Muscle of leg (tissue), 11 donors: ENCODE measurements around the gene HCRTR1. TPM values are rescaled to one million over a fixed set of nuclear protein-coding genes. Genes with fewer than 3 reads are reported as not detected.

Experiments
- DNase-seq: peaks from one replicate; pipeline ENCODE4 v3.0.0; 2013
- H3K27ac ChIP-seq: one replicate; pipeline ENCODE4 v1.5.1; 2013; ENCODE audit warnings: mild to moderate bottlenecking, low read length, control low read depth
- H3K27me3 ChIP-seq: one replicate; pipeline ENCODE4 v1.6.1; 2013; ENCODE audit warnings: low read length; ENCODE audit not compliant: control insufficient read depth, insufficient read depth
- H3K36me3 ChIP-seq: one replicate; pipeline ENCODE4 v1.6.1; 2013; ENCODE audit warnings: low read length; ENCODE audit not compliant: control insufficient read depth, insufficient read depth
- H3K4me1 ChIP-seq: one replicate; pipeline ENCODE4 v1.6.1; 2013; ENCODE audit warnings: low read length; ENCODE audit not compliant: control insufficient read depth, insufficient read depth
- H3K4me3 ChIP-seq: one replicate; pipeline ENCODE4 v1.5.1; 2013; ENCODE audit warnings: low read length, control low read depth
- H3K9me3 ChIP-seq: replicated peaks from 2 replicates; pipeline ENCODE4 v1.6.1; 2013; ENCODE audit warnings: low read depth, low read length; ENCODE audit not compliant: control insufficient read depth
- WGBS: methylation state at CpG from one replicate; pipeline ENCODE4 v1.1.5; 2013; ENCODE audit warnings: missing lambda C conversion rate; ENCODE audit not compliant: insufficient coverage; 5-methylcytosine and 5-hydroxymethylcytosine counted together
- polyA plus RNA-seq, 8 donors: library from polyadenylated mRNA; unstranded; fragments of 120-200 nt; gene quantifications; one replicate each; pipeline versions ENCODE4 v1.2.1 to v1.2.3, GENCODE V29; 2013; ENCODE audit warnings: inconsistent platforms in 1 of 8, low replicate concordance in 1 of 8; ENCODE audit not compliant: insufficient read length in 8 of 8, insufficient read depth in 1 of 8
- total RNA-seq: library from RNA; stranded (reverse); fragments of 120-200 nt; gene quantifications from one replicate; pipeline ENCODE4 v1.2.4, GENCODE V29; 2013

Gene HCRTR1
- total and polyA plus RNA-seq, 9 donors: 0.04 to 0.37 (median 0.16) TPM

DNA sequence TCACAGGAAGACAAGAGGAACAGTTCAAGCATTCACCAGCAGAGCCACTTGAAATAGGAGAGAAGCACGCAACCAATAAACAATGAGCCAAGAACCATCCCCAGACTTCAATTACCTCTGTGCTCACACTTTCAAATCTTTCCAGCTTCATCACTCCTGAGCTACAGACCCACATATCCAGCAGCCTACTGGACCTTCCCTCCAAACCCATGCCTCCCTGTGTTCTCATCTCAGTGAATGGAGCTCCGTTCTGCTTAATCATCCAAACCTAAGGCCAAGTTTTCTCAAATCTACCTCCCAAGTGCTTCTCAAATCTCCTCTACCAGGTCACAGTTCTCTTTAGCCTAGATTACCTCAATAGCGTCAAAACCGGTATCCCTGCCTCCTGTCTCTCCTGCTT lies 23.5 kb downstream of the HCRTR1 start:
- Histone ChIP-seq H3K27ac (no peak overlapping the region), H3K27me3 (no peaks in the 10 kb centered on the region), H3K9me3 (no peaks in the 10 kb centered on the region), H3K4me3 (no peak overlapping the region), H3K4me1 (peaks cover 21% of the 10 kb centered on the region), H3K36me3 (peaks cover 5% of the 10 kb centered on the region)
- DNase-seq: no peak
- 67% methylated on average over 4 of the region's 4 CpGs for WGBS

DNA sequence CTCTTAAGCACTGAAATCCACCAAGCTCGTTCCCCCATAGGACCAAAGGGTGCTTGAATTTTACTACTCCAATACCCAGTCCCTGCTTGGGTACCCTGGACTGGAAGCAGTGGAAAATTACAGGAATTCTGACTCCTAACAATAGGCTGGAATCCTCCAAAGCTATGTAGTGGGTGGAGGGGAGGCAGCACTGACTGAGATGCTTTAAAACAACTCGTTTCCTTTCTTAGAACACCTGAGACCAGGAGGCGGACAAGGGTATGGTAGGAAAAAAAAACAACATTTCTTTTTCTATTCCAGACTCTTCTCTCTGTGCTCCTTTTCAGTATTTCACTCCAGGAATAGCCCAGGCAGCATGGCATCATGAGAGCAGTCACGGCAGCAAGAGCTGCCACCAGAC lies 24.9 kb downstream of the HCRTR1 start:
- 100% methylated on average over 1 of the region's 4 CpGs for WGBS
- Histone ChIP-seq H3K9me3 (no peaks in the 10 kb centered on the region), H3K4me3 (no peak overlapping the region), H3K27ac (no peak overlapping the region), H3K27me3 (no peaks in the 10 kb centered on the region), H3K36me3 (peaks cover 2% of the 10 kb centered on the region), H3K4me1 (peaks cover 24% of the 10 kb centered on the region)
- no peak for DNase-seq

DNA sequence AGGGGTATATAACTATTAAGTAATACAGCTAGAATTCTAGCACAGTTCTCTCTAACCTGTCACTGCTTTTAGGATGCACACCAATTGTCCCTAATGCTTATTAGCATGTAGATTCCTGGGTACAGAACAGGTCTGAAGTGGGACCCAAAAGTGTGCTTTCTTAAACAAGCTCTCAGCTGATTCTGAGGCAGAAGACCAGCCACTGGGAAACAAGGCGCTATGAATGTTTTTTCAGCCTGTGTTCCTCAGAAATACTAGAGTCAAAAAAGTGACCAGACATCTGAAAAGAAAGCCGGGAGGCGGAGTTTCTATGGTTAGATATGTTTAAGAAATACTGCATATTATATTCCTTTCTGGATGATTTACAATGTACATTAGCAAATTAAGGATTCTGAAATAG lies 25.4 kb downstream of the HCRTR1 start:
- peaks cover 26% of the 10 kb centered on the region for H3K4me1 ChIP-seq

DNA sequence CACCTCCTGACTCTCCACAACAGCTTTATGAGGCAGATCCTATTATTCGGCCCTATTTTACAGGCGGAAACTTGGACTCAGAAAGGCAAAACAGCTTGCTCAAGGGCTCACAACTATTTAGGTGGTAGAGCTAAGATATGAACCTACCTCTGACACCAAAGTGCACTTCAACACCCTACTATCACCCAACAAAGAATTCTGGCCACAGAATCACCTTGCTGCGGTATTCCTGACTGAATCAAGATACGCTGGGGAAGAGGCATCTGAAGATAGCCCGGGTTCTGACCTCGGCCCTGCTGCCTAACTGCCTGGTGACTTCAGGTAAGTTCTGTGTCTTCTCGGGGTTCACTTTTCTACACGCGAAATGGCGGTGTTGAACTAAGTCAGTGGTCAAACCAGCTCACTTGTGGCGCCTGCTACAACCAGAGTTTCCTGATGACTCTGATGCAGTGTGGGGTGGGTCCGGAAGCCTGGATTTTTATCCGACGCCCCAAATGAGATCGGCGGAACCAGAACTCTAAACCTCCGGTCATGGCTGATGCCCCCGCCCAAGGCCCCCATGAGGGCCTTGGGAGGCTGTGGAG lies 26.6 kb downstream of the HCRTR1 start:
- Histone ChIP-seq H3K9me3 (no peaks in the 10 kb centered on the region), H3K4me1 (peaks cover 30% of the 10 kb centered on the region), H3K36me3 (peaks cover 2% of the 10 kb centered on the region), H3K4me3 (peak overlapping the region; percentile 87), H3K27ac (peak overlapping the region; percentile 99), H3K27me3 (no peaks in the 10 kb centered on the region)
- under 1% methylated on average over 16 of the region's 18 CpGs for WGBS
- DNase-seq: no peak

More for the DNA sequence above, 25.4 kb downstream of the HCRTR1 start:
- no peaks in the 10 kb centered on the region for H3K9me3 ChIP-seq
- H3K27ac ChIP-seq: no peak overlapping the region
- DNase-seq: no peak
- H3K27me3 ChIP-seq: no peaks in the 10 kb centered on the region
- H3K4me3 ChIP-seq: no peak overlapping the region
- WGBS: 71% methylated on average over 1 of the region's 3 CpGs
- H3K36me3 ChIP-seq: peaks cover 2% of the 10 kb centered on the region

DNA sequence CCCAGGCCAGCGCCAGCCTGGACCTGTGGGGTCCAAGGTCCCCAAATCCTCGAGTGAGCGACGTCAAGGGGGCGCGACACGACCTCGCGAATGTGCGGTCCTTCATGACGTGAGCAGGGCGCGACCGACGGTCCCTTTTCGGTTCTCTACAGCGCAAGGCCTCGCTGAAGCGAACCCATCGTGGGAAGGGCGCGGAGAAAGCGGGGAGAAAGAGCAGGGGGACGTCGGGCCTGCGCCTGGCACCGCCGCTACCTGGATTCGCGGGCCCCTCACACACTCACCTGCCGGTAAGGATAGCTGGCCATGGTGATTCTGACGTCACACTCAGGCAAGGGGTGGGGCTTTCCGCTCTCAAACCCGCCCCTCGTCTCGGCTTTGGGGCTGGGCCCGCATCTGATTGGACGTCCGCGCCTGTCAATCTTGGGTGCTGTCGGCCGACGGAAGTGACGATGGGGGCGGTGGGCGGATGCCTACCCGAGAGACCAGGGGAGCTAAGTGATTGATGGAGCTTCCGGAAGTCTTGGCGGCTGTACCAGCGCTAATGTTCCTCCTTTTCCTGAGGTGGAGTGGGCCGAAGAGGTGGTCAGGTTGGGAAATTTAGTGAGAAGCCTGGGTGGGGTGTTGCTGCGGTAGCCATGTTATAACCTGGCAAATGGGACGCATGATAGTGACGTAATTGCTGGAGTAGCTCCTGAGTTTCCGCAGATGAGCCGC lies 27.2 kb downstream of the HCRTR1 start, which contains the start of gene PEF1:
PEF1 (minus strand) TSS at position 317 of the 714 bp plus-strand sequence; CDS start at position 305, 12 bp downstream.
- no peaks in the 10 kb centered on the region for H3K9me3 ChIP-seq
- peak within 1 kb of the TSS; percentile 87 for H3K4me3 ChIP-seq
- peaks cover 31% of the 10 kb centered on the region for H3K4me1 ChIP-seq
- peak; percentile 99 for DNase-seq
- no peaks in the 10 kb centered on the region for H3K36me3 ChIP-seq
- peak within 1 kb of the TSS; percentile 99 for H3K27ac ChIP-seq
- no peaks in the 10 kb centered on the region for H3K27me3 ChIP-seq
- under 1% methylated on average over 54 of the region's 56 CpGs for WGBS

DNA sequence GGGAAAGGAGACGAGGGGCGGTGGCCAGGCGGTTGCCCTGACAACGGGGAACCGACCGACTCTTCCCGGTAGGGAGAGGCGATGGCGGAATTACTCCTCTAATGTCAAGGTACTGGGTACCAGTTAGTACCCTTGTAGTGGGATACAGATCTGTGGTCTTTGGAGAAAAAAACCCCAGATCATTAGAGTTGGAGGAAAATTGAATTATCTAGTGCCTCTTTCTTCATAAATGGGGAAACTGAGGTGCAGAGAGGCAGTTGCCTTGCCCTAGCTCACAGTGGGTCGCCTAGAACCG lies 27.7 kb downstream of the HCRTR1 start:
- peak overlapping the region; percentile 87 for H3K4me3 ChIP-seq
- no peaks in the 10 kb centered on the region for H3K9me3 ChIP-seq
- no peak for DNase-seq
- peaks cover 34% of the 10 kb centered on the region for H3K4me1 ChIP-seq
- peak overlapping the region; percentile 99 for H3K27ac ChIP-seq
- no peaks in the 10 kb centered on the region for H3K27me3 ChIP-seq
- WGBS: 0% methylated on average over 9 of the region's 11 CpGs
- H3K36me3 ChIP-seq: no peaks in the 10 kb centered on the region

DNA sequence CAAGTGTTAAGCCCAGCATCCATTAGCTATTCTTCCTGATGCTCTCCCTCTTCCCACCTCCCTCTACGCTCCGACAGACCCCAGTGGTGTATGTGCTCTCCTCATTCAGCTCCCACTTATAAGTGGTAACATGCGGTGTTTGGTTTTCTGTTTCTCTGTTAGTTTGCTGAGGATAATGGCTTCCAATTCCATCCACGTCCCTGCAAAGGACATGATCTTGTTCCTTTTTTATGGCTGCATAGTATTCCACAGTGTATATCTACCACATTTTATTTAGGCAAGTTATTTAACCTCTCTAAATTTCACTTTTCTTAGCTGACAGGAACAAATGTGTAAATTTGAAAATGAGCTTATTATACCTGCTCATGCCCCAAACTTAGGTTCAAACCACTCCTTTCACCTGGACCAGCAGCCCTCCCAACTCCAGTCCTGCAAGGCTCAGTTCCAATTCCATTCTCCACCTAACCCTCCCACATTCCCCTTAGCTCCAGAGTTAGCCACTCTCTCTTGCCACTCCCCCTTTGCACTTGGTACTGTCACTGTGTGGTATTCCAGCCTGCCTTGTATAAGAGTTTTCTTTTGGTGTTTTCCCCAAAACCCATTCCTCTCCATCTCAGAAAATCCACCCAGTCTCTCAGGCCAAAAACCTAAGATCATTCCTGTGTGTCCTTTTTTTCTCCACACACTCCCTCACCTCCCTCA lies 28.9 kb downstream of the HCRTR1 start:
- no peak for DNase-seq
- Histone ChIP-seq H3K4me1 (peaks cover 38% of the 10 kb centered on the region), H3K4me3 (no peak overlapping the region), H3K27me3 (no peaks in the 10 kb centered on the region), H3K36me3 (peaks cover 2% of the 10 kb centered on the region), H3K27ac (peak overlapping the region; percentile 22), H3K9me3 (no peaks in the 10 kb centered on the region)
- WGBS: no CpG with 5 or more reads among the region's 4 CpGs

DNA sequence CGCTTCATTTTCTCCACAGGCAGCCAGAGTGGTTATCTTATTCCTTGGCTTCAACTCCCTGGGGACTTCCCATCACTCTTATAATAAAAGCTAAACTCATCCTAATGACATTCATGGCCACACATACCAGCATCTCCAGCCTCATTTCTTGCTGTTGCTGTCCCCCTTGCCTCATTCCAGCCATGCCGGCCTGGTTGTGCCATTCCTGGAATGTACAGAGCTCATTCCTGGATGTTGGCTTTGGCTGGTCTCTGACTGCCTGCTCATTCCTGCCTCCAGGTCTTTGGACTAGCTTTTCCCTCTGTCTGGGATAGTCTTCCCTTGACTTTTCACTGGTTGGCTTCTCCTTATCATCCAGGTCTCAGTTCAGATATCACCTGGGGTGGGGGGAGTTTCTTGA lies 29.6 kb downstream of the HCRTR1 start:
- H3K9me3 ChIP-seq: no peaks in the 10 kb centered on the region
- peak; percentile 30 for DNase-seq
- H3K4me1 ChIP-seq: peaks cover 43% of the 10 kb centered on the region
- peaks cover 9% of the 10 kb centered on the region for H3K36me3 ChIP-seq
- H3K27ac ChIP-seq: peak overlapping the region; percentile 22
- H3K27me3 ChIP-seq: no peaks in the 10 kb centered on the region
- 69% methylated on average over 2 of the region's 2 CpGs for WGBS
- no peak overlapping the region for H3K4me3 ChIP-seq

DNA sequence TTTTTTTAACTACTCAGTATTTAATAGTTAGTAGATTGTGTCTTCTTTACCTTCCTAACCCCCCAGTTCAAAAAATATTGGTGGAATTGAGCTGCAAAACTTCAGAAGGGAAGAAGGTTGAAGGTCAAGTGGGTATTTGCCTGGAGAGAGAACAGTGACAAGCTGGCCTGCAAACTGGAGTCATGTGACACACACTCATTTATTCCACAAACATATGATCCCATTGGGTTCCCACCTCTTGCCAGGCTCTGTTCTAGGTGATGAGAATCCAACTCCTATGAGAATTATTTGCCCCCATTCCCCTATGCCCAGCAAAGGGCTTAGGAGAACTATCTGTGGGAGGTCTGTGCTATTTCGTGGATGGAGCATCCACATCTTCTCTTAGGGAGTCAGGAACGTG lies 30.7 kb downstream of the HCRTR1 start:
- WGBS: no CpG with 5 or more reads among the region's 2 CpGs
- DNase-seq: no peak
- H3K9me3 ChIP-seq: no peaks in the 10 kb centered on the region
- no peaks in the 10 kb centered on the region for H3K27me3 ChIP-seq
- H3K4me1 ChIP-seq: peaks cover 43% of the 10 kb centered on the region
- no peak overlapping the region for H3K4me3 ChIP-seq
- H3K36me3 ChIP-seq: peaks cover 19% of the 10 kb centered on the region
- peak overlapping the region; percentile 39 for H3K27ac ChIP-seq

DNA sequence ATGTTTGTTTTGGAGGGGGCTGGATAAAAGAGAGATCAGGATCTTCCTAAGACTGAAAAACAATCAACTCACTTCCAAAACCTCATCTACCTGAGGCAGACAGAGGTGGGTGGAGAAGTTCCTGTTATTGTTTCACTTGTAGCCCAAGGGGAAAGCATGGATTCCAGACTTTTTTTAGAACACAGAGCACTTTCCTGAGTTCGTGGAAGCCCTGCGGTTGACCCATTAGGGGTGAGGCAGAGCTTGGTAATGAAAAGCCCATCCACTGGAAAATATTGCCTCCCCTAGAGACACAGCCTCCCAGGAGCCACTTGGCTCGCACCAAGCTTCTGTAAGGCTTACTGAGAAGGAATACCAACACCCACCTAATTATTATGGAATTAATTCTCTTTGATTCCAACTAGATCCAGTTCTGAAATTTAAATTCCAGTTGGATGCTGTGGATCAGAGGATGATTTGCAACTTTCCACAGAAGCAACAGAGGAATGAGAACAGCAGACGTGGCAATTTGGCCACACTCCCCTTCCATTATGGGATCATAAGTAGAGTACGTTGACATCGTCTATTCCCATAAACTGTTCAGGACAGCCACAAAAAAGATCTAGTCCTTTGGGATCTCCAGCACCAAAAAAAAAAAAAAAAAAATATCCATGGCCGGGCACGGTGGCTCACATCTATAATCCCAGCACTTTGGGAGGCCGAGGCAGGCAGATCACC lies 31.3 kb downstream of the HCRTR1 start:
- Histone ChIP-seq H3K27me3 (no peaks in the 10 kb centered on the region), H3K4me1 (peaks cover 37% of the 10 kb centered on the region), H3K4me3 (no peak overlapping the region), H3K9me3 (no peaks in the 10 kb centered on the region), H3K36me3 (peaks cover 25% of the 10 kb centered on the region), H3K27ac (peak overlapping the region; percentile 39)
- peak; percentile 77 for DNase-seq
- WGBS: no CpG with 5 or more reads among the region's 9 CpGs
